ENCODE results near the gene TXNDC5.

Gene TXNDC5

GRCh38 chr6:7851780-7852179 is 58.8 kb downstream of the TXNDC5 start:
- no peak for DNase-seq (ENCODE audit: low spot score)

GRCh38 chr6:7848229-7848628 is 62.4 kb downstream of the TXNDC5 start:
- DNase-seq (ENCODE audit: low spot score): no peak

GRCh38 chr6:7846966-7847818 is 63.4 kb downstream of the TXNDC5 start:
- no peak for DNase-seq (ENCODE audit: low spot score)

GRCh38 chr6:7841781-7842468 is 68.7 kb downstream of the TXNDC5 start:
- no peak for DNase-seq (ENCODE audit: low spot score)

- no peak for DNase-seq (ENCODE audit: low spot score)
These were observed 74.1 kb downstream of the TXNDC5 start for GRCh38 chr6:7836371-7837026.

GRCh38 chr6:7833751-7834070 is 76.9 kb downstream of the TXNDC5 start:
- DNase-seq (ENCODE audit: low spot score): no peak

GRCh38 chr6:7832904-7833750 is 77.5 kb downstream of the TXNDC5 start:
- DNase-seq (ENCODE audit: low spot score): no peak

All from germinal center (tissue), 1 donor.